GM18861 (cell line): ENCODE results near the gene GALNT17.

Experiments used
- ATAC-seq: cut with Tn5 transposase; IDR thresholded peaks from one replicate; pipeline ENCODE4 v1.9.1; 2021; ENCODE audit not compliant: unreplicated experiment

The GALNT17 gene

GRCh38 chr7:71132127-71132376 is at the start of gene GALNT17:
Gene GALNT17, plus strand, starts transcription at chr7:71132144.
- ATAC-seq, result no peak

- ATAC-seq, result no peak
These were observed 36.6 kb upstream of the GALNT17 start for GRCh38 chr7:71095266-71095860.

GRCh38 chr7:71096351-71096750 is 35.6 kb upstream of the GALNT17 start:
- no peak for ATAC-seq

- no peak for ATAC-seq
These were observed 25.7 kb upstream of the GALNT17 start for GRCh38 chr7:71106226-71106625.

GRCh38 chr7:71112436-71112835 is 19.5 kb upstream of the GALNT17 start:
- no peak for ATAC-seq

- no peak for ATAC-seq
These were observed 11.8 kb upstream of the GALNT17 start for GRCh38 chr7:71120096-71120495.

DNA sequence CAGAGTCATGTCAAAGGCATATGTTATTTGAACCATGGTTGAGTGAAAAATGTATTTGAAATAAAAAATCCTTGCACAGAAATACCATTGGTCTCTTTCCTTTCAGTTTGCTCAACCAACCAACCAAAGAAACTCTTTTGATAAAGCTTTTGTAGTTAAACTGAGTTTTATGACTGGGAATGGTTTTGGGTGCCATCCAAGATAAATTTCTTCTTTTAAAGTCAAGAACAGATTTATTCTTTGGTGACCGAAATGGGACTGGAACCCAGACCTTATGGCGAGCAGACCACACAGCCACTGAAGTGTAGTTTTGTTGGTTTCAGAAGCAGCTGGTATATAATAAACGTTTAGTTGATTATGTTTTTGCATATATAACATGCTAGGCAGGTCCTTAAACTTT is 2.8 kb upstream of the GALNT17 start:
- no peak for ATAC-seq

- no peak for ATAC-seq
These were observed 1.8 kb upstream of the GALNT17 start for GRCh38 chr7:71130031-71130679.

DNA sequence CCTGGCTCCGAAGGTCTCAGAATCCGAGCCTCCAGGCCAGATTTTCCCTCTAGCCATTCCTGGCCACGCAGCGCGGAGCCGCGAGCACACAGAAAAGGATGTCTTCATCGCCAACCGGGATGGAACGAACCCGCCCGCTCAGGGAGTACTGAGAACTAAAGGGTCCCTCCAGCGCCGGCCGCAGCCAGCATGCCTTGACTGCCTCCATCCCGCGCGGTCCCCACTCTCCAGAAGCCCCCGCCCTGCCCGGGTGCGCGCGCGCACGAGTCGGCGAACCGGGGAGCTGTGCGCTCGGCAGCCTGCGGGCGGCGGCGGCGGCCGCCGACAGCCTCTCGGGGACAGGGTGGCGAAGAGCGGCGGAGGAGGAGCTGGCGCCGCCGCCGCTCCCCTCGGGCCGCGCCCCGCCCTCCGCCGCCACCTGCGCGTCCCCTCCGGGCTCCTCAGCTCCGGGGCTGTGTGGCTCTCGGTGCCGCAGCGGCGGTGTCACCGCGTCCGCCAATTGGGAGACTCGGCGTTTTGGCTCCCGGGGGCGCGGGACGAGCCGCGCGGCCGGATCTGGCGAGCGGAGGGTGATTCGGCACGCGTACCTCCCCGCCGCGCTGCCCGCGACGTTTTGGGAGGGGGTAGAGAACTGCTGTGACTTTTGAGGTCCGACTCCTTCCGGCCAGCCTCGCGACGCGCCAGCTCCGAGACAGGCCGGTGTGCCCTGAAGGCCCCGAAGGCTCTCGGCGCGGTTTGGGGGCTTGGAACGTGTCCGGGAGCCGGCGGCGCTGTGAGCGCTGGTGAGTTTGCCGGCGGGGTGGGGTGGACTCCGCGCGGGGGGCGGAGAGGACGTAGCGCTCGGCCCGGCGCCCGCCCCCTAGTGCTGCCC is 453 bp upstream of the GALNT17 start:
- no peak for ATAC-seq

- no peak for ATAC-seq
These were observed 660 bp downstream of the GALNT17 start for GRCh38 chr7:71132377-71133231.

DNA sequence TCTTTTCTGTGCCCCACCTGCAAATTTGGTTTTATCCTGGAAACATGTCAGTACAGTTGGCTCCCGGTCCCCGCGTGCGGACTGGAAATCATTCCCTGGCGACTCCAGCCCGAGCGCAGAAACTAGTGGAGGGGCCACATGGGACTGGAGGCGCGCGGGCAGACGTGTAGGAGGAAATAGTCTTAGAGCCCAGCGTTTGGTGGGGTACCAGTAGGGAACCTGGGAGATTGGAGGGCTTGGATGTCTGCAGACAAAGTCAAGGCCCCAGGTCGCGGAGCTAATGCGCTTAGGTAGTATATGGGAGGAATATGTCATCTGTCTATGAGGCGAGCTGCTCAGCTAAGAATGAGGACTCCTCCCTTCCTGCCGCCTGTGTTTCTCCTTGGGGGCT is 1.3 kb downstream of the GALNT17 start:
- no peak for ATAC-seq

DNA sequence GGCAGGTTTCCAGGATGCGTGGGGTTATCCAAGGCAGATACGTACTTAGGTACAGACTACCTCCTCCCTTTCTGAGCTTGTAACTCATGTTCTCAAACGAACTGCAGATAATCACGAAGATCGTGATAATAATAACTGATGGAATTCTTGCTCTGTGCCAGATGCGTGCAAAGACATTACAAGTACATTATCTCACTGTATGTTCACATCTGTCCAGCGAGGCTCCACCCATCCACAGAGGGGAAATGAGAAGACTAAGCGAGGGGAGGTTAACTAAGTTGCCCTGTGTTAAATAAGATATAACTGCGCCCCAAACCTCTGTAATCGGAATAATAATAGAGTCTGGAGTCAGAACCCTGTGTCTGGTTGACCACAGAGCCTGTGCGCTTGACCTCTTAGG is 1.9 kb downstream of the GALNT17 start:
- ATAC-seq, result no peak

DNA sequence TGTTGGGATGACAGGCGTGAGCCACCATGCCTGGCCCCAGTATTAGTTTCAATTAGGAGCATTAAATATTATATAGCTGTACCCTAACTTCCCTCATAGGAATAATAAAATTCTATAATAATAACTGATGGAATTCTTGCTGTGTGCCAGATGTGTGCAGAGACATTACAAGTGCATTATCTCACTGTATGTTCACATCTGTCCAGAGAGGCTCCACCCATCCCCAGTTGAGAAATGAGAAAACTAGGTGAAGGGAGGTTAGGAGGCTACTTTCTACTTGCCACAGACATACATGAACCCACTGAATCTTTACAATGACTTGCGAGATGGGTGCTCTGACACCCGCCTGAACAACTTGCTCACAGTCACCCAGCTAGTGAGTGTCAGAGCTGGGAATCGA is 3.2 kb downstream of the GALNT17 start:
- ATAC-seq, result no peak

- no peak for ATAC-seq
These were observed 3.7 kb downstream of the GALNT17 start for GRCh38 chr7:71135663-71136062.

DNA sequence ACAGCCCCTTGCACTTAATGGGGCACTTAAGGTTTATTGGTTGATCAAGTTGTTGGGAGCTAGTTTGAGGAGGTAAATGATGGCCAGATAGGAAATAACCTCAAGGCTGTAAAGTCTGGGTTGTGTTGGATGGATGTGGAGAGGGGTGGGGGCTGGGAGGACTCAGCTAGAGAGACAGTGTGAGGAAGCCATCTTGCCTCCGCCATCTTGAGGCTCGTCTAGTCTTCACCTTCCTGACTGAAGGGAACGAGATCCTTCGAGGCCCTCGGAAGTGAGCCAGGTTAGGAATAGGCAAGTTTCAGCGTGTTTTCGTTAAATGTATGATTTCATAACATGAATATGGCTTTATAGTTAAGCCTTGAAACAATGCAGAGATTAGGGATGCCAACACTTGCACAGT is 5.5 kb downstream of the GALNT17 start:
- no peak for ATAC-seq

DNA sequence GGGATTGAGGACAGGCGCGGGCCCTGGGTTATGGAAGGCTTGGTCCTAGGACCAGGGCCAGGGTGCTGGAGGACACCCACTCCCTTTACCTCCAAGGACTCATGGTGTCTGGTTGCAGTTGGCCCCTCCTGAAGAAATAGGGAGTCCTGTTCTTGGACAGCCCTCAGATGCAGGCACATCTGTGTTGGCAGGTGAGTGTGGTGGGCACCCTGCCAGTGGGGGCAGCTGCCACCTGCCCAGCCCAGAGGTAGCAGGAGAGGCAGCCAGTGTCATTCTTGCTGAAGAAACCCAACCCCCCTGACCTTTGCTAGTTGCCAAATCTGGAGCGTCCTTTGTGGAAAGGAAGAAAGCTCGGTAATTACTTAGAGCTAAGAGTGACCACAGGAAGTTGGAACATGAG is 8.3 kb downstream of the GALNT17 start:
- ATAC-seq, result no peak

GRCh38 chr7:71144963-71145362 is 13.0 kb downstream of the GALNT17 start:
- no peak for ATAC-seq

GRCh38 chr7:71145906-71146901 is 14.3 kb downstream of the GALNT17 start:
- no peak for ATAC-seq

GRCh38 chr7:71148098-71148497 is 16.2 kb downstream of the GALNT17 start:
- no peak for ATAC-seq

DNA sequence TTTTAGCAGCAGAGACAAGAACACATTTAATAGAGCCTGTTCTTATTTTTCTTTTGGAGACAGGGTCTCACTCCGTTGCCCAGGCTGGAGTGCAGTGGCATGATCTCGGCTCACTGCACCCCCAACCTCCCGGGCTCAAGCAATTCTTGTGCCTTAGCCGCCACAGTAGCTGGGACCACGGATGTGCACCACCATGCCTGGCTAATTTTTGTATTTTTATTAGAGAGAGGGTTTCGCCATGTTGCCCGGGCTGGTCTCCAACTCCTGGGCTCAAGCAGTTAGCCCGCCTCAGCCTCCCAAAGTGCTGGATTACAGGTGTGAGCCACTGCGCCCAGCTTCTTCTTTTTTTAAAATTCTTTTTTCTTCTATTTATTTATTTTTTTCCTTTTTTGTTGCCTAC is 23.3 kb downstream of the GALNT17 start:
- no peak for ATAC-seq
